NB4 (cell line): ENCODE data around the gene PLEKHA5.

ENCODE experiments used
- MYC ChIP-seq: IDR thresholded peaks from 2 replicates; pipeline ENCODE4 v1.6.1; 2011; ENCODE audit warnings: low read depth, low read length
- POLR2A ChIP-seq: IDR thresholded peaks from 2 replicates; pipeline ENCODE4 v1.6.1; 2011; ENCODE audit warnings: mild to moderate bottlenecking; ENCODE audit not compliant: insufficient read length; ENCODE audit errors: extremely low read depth
- TF ChIP-seq, protein P1 (sequence below): IDR thresholded peaks from one replicate; pipeline ENCODE4 v1.5.1; 2012; ENCODE audit warnings: low read depth, low read length
- TF ChIP-seq, protein P2 (sequence below): IDR thresholded peaks from 2 replicates; pipeline ENCODE4 v1.6.1; 2011; ENCODE audit warnings: low read depth, low read length

DNA sequence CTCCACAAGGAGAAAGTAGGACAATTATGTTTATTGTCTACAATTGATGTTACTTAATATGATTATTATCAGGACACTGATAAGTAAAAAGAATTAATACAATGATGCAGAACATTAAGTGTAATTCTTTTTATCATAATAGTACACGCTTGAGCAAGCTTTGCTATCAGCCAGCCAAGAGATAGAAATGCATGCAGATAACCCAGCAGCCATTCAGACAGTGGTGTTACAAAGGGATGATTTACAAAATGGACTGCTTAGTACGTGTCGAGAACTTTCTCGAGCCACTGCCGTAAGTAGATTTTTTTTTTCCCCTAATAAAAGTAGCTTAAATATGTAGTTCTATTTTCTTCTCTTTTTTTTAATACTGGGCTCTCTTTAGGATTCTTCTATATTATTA lies 192.8 kb downstream of the PLEKHA5 start:
- TF ChIP-seq, protein P1, sequence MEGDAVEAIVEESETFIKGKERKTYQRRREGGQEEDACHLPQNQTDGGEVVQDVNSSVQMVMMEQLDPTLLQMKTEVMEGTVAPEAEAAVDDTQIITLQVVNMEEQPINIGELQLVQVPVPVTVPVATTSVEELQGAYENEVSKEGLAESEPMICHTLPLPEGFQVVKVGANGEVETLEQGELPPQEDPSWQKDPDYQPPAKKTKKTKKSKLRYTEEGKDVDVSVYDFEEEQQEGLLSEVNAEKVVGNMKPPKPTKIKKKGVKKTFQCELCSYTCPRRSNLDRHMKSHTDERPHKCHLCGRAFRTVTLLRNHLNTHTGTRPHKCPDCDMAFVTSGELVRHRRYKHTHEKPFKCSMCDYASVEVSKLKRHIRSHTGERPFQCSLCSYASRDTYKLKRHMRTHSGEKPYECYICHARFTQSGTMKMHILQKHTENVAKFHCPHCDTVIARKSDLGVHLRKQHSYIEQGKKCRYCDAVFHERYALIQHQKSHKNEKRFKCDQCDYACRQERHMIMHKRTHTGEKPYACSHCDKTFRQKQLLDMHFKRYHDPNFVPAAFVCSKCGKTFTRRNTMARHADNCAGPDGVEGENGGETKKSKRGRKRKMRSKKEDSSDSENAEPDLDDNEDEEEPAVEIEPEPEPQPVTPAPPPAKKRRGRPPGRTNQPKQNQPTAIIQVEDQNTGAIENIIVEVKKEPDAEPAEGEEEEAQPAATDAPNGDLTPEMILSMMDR, result no peak
- no peak for TF ChIP-seq POLR2A
- TF ChIP-seq, protein P2, sequence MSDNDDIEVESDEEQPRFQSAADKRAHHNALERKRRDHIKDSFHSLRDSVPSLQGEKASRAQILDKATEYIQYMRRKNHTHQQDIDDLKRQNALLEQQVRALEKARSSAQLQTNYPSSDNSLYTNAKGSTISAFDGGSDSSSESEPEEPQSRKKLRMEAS, result no peak
- TF ChIP-seq MYC, result no peak
